Thyroid gland (tissue), 4 donors: ENCODE results near the gene DCTN5.

Experiments used
- CTCF ChIP-seq, 6 experiments: fragments of 200-600 bp in 3 of 6; fragments of 450-650 bp in 3 of 6; sonication (generic) in 3 of 6; IDR thresholded peaks; one replicate each; pipeline ENCODE4 v1.5.1; 2016 to 2019; ENCODE audit warnings: antibody characterized with exemption in 6 of 6, mild to moderate bottlenecking in 2 of 6, inconsistent platforms in 1 of 6, moderate library complexity in 1 of 6
- POLR2A ChIP-seq, 2 donors: fragments of 450-650 bp; IDR thresholded peaks; one replicate each; pipeline ENCODE4 v1.6.1; 2017; ENCODE audit warnings: antibody characterized with exemption in 2 of 2, mild to moderate bottlenecking in 2 of 2, moderate library complexity in 1 of 2

GRCh38 chr16:23673971-23674614 is 32.8 kb downstream of the DCTN5 start:
- no peak for TF ChIP-seq POLR2A (IDR thresholded peaks at IDR 0.05)
- no peak for TF ChIP-seq CTCF (IDR thresholded peaks at IDR 0.05)
